Muscle of back (tissue), 13 donors: ENCODE results near the gene UFSP2. TPM values are rescaled to one million over a fixed set of nuclear protein-coding genes. Genes with fewer than 3 reads are reported as not detected.

Experiments used
- DNase-seq, 3 donors: peaks; one replicate each; pipeline versions ENCODE4 v3.0.0 to v3.0.0-alpha.2; 2013
- long read RNA-seq, 9 donors: transcript quantifications; one replicate each; lab custom pipeline, GENCODE V29; 2026
- polyA plus RNA-seq, 10 donors: library from polyadenylated mRNA; unstranded; fragments of 120-200 nt; gene quantifications; one replicate each; pipeline ENCODE4 v1.2.1, GENCODE V29; 2013; ENCODE audit not compliant: insufficient read length in 10 of 10

The UFSP2 gene, protein sequence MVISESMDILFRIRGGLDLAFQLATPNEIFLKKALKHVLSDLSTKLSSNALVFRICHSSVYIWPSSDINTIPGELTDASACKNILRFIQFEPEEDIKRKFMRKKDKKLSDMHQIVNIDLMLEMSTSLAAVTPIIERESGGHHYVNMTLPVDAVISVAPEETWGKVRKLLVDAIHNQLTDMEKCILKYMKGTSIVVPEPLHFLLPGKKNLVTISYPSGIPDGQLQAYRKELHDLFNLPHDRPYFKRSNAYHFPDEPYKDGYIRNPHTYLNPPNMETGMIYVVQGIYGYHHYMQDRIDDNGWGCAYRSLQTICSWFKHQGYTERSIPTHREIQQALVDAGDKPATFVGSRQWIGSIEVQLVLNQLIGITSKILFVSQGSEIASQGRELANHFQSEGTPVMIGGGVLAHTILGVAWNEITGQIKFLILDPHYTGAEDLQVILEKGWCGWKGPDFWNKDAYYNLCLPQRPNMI
- polyA plus RNA-seq: 10 to 100 TPM; 41.7 to 62.4 (median 49.5) TPM
- long read RNA-seq, donor 1, transcript UFSP2-201 (12 exons, 1,630 nt): major isoform, 17 of 27 reads
- long read RNA-seq, donor 1, partial matches to known transcripts: 9 of 27 reads
- long read RNA-seq, donor 1, other reads (novel, unspliced or antisense): 0 of 27 reads
- long read RNA-seq, donor 2, transcript UFSP2-201 (12 exons, 1,630 nt): major isoform, 7 of 13 reads
- long read RNA-seq, donor 2, partial matches to known transcripts: 5 of 13 reads
- long read RNA-seq, donor 2, other reads (novel, unspliced or antisense): 0 of 13 reads
- long read RNA-seq, donor 3: 0 reads
- long read RNA-seq, donor 4, transcript UFSP2-201 (12 exons, 1,630 nt): major isoform, 8 of 18 reads
- long read RNA-seq, donor 4, partial matches to known transcripts: 10 of 18 reads
- long read RNA-seq, donor 4, other reads (novel, unspliced or antisense): 0 of 18 reads
- long read RNA-seq, donor 5, transcript UFSP2-201 (12 exons, 1,630 nt): major isoform, 18 of 18 reads
- long read RNA-seq, donor 5, partial matches to known transcripts: 0 of 18 reads
- long read RNA-seq, donor 5, other reads (novel, unspliced or antisense): 0 of 18 reads
- long read RNA-seq, donor 6, transcript UFSP2-201 (12 exons, 1,630 nt): major isoform, 9 of 19 reads
- long read RNA-seq, donor 6, partial matches to known transcripts: 8 of 19 reads
- long read RNA-seq, donor 6, other reads (novel, unspliced or antisense): 0 of 19 reads
- long read RNA-seq, donor 7, transcript UFSP2-201 (12 exons, 1,630 nt): major isoform, 11 of 13 reads
- long read RNA-seq, donor 7, partial matches to known transcripts: 0 of 13 reads
- long read RNA-seq, donor 7, other reads (novel, unspliced or antisense): 0 of 13 reads
- long read RNA-seq, donor 8, transcript UFSP2-201 (12 exons, 1,630 nt): major isoform, 6 of 6 reads
- long read RNA-seq, donor 8, partial matches to known transcripts: 0 of 6 reads
- long read RNA-seq, donor 8, other reads (novel, unspliced or antisense): 0 of 6 reads
- long read RNA-seq, donor 9, partial matches to known transcripts: 0 of 1 reads
- long read RNA-seq, donor 9, other reads (novel, unspliced or antisense): 0 of 1 reads

DNA sequence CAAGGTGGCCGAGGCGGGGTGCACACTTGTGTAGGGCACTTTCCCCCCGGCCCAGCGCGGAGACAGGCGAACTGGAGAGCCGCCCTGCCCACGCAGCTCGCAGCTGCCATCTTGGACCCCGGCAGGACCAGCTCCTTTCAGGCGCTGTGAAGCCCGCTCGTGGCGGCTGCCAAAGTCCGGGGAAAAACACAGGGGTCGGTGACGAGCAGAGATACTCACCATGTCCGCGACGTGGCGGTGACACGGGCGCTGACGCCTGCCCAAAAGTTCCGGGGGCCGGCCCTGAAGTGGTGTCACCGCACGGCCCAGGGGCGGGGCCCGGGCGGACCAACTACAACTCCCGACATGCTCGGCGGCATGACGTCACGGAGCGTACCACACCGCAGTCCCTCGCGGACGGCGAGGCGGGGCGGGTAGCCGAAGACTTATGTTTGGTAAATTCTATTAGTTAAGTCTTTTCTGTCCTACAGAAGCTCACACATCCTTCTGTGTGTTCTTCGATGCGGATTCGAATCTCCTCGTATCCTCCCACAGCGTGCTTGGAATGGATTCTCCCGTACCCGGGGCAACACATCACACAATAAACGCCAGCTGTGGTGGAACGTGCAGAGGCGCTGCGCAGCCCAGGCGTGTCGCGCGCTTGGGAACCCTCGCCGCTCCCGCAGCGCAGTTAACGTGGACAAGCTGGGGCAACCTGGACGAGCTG lies at the start of gene UFSP2:
Gene UFSP2, minus strand, starts transcription at position 318 of the 706 bp plus-strand sequence. Its CDS starts 96 bp downstream, at position 222.
- peak; percentile 92 to 97 (median 95) for DNase-seq

DNA sequence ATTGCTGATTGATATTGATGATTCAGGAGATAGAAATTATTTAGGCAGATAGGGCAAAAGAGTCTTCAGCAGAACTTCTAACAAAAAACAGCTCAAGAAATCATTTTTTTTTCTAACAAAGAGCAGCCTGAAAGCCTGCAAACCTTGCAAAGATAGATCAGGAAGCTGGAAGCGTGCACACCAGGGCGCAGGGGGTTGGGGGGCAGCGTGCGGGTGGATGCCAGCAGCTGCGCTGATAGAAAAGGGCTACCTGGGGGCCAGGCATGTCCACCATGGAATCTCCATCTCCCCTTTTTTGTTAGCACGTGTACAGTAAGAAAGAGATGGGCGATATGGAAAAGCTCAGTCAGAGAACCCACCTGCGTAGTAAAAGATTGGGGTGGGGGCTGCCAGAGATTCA lies 47.5 kb upstream of the UFSP2 start:
- DNase-seq: no peak

DNA sequence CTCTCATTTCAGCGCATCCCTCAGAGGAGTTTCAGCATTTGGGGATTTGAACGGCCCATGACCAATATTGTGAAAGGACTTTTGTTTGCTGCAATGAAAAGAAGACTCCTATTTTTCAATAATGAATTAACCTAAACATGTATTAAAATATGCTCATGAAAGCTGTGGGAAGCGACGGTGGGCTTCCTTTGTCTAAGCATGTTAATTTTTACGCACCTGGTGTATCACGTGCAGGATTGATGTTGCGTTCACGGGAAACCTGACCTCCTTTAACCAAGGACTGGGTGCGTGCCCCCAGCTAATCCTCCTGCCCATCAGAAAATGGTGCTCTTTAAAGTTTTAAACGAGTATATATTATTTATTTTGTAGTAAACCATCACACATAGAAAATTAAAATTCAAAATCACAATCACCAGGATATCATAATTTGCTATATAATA lies 46.4 kb upstream of the UFSP2 start:
- no peak for DNase-seq

DNA sequence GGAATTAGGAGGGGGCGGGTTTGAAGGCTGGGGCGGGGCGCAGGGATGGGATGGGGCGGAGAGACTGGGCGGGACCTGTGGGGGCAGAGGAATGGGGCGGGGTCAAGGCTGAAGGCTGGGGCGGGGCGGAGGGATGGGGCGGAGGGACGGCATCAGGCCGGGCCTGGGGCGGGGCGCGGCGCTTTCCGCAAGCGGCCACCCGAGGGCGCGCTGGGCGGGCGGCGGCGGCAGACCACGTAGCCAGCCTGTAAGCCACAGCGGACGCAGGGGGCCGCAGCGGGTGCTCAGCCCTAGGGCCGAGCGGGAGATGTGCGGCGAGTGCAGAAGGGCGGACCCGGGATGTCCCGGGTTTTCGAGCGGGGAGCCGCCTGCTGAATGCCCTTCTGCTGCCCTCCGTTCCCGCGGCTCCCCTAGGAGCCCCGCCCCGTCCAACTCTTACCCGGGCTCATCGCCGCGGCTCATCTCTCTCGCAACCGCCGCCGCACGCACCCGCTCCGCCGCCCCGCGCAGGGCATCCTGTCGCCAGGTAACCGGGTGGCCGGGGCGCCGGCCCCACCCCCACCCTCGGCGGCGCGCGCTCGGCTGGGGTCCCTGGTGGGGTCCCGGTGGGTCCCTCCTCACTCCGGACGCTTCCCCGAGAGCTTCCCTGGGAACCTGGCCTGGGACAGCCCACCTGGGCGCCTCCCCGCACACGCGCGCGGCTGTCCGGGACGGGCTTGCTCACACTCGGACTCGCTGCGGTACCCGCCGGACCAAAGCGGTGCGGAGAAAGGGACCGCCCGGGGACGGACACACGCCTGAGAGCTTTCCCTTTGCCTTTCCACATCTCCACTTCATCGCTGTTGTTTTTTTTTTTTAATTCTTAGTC lies 45.7 kb upstream of the UFSP2 start, which contains the start of gene CCDC110:
Gene CCDC110, minus strand, starts transcription at position 499 of the 868 bp plus-strand sequence. Its CDS starts 50 bp downstream, at position 449.
- peak; percentile 92 to 95 (median 94) for DNase-seq

DNA sequence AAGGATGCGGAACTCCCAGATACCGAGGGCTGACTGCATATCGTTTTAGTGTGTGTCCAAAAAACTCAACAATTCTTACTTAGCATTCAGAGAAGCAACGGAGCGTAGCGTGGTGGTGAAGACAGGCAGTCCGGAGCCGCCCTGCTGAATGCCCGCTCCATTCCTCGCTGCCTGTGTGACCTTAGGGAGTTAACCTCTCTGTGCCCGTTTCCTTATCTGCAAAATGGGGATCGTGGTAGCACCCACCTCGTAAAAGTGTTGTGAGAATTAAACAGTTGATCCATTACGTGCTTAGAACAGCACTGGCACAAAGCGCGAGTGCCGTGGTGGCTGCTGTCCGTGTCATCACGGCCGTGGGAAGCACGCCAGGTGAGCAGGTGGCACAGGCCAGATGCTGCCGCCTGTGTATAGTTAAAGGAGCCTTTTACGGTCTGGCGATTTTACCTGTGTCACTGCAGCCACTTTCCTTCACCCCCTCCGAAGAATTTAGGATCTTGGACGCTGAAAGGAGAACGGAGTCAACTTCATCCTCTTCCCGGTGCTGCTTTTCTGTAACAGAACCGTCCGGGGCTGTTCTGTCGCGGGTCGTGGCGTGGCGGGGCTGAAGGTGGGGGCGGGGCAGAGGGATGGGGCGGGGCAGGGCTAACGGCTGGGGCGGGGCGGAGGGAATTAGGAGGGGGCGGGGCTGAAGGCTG lies 44.9 kb upstream of the UFSP2 start:
- peak in 2 of 3 donors; percentile 54 to 80 for DNase-seq

DNA sequence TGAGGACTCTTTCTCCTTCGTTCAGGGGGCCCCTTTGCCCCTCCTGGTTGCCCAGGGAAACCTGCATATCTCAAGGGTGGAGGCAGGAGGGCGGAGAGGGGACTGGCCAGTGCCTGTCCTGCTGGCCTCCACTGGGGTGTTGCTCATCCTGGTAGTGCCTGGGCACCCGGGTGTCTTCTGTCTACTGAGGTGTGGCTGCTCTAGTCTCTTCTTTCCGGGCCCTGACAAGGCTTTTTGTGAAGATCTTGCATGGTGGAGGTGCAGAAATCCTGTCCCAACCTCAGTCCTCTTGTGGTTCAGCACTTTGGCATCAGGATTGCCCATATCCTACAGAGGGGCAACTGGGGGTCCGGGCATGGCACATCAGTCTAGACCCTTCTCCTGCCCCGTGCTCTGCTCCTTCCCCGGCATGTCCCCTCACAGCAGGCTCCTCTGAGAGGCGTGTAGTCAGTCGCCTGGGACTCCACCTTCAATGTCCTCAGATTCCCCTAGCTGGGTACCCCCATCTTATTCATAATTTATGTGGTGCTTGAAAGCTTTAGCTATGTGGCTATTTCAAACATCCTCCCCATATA lies 43.9 kb upstream of the UFSP2 start:
- no peak for DNase-seq

DNA sequence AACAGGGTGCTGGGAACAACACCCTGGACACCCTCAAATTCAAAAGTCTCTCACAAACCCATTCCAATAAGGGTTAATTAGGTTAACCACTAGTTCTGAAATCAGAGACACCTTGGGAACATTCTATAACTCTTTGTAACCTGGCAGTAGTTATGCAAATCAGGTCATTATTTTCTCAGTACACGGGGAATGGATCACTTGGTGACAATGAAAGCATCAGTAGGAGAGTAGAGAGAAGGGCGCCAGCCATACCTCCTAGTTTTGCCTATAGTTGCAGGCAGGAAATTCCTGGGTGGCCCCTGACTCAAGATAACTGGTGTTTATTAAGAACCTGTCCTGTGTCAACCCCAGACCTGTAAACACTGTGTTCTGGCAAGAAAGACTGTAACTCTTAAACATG lies 43.2 kb upstream of the UFSP2 start:
- no peak for DNase-seq

DNA sequence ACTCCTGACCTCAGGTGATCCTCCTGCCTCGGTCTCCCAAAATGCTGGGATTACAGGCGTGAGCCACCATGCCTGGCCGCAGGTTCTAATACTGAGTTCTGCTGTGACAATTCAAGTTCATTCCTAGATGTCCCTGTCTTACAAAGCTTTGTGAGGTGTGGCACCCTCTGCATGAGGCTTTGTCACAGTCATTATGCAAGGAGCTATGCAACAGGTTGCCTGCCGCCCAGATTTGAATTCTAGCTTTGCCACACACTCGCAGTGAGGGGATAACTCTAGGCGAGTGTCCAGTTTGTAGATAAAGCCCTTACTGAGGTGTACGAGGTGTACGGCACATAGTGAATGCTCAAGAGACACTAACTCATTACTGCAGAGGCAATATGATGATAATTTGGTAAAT lies 42.2 kb upstream of the UFSP2 start:
- DNase-seq: no peak

DNA sequence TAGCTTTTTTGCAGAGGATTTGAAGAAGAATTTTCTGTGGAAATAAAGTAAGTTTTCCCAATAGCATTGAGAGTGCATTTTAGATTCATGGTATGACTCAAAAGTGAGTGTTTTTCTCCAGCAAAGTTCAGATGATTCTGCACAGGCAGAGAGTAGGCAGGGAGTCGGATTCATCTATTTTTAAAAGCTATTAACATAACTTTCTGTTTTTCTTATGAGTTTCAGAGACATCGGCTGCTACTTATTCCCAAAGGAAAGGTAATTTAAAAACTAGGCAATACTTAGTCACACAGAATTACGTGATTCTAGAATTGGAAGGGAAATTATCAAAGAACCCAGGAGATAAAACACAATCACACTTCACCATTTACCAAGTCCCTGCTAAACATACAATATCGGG lies 41.3 kb upstream of the UFSP2 start:
- no peak for DNase-seq

DNA sequence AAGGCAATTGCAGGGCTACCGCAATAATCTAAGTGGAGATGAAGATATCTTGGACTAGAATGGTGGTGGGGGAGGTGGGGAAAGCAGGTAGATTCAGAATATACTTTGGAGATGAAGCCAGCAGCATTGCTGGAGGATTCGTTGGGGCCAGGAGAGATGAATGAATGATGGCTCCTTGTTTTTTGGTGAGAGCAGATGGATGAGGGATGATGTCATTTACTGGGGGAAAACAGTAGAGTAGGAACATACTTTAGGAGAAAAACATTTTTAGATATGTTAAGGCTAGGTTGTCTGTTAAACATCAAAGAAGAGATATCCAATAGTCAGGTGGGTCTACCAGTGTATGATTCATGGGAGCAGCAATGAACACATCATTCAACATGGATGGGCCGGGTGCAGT lies 39.9 kb upstream of the UFSP2 start:
- DNase-seq: no peak

DNA sequence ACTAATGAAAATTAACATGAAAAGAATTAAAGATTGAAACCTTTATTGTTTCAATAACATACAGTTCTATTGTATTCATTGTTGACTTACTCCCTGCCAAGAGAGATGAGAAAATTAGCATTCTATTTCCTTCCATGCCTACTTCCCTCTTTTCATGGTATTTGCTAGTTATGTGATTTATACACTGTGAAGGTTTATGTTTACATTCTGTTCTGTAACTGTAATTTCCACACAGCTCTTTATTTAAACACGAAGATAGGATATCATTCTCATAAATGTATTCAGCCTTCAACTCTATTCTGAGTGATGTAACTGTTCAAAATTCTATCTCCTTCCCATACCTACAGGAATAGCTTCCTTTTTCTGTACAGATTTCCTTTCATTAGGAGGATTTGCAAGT lies 39.1 kb upstream of the UFSP2 start:
- DNase-seq: no peak

DNA sequence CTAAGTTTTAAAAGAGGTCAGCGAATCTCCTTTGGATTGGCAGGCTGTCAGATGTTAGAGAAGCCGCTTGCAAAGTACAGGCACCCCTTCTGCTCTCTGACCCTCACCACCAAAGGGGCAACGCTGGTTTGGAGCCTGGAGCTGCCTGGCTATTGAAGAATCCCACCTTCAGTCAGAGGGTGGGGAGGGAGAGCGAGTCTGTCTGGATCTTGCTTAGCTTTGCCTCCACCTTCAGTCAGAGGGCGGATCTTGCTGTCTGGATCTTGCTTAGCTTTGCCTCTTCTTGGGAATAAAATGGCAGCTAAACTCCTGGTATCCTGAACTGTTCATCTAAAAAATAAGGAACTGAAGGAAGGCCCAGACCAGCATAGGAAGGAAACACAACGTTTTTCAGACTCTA lies 38.4 kb upstream of the UFSP2 start:
- DNase-seq: no peak

DNA sequence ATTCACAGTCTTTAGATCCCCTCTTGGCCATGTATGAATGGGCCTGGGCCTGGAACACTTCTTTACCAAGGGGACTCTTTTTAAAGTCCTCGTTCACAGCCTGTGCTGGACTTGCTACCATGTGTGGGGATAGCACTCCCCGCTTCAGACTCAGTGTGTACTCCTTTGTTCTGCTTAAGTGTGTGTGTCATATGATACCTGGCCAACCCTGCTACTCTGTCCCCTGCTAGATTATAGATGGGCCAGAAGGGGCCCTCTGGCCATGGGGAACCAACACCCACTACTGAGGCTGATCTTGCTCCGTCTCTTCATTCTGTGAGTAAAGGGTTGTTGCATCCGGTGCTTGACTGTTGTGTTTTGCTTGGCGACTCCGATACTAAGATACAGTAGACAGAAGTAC lies 37.8 kb upstream of the UFSP2 start:
- no peak for DNase-seq

DNA sequence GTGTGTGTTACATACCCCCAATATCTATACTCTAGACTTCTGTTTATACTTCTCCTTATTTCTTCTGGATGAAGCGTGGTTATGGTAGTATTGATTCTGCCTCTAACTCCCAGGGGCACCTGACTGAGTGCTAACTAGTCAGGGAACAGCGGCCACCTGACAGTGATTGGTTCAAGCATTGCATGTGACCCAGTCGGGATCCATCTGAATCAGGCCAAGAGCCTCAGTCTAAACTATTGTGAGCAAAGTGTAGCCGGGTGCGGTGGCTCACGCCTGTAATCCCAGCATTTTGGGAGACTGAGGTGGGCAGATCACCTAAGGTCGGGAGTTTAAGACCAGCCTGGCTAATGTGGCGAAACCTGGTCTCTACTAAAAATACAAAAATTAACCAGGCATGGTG lies 35.8 kb upstream of the UFSP2 start:
- DNase-seq: no peak

DNA sequence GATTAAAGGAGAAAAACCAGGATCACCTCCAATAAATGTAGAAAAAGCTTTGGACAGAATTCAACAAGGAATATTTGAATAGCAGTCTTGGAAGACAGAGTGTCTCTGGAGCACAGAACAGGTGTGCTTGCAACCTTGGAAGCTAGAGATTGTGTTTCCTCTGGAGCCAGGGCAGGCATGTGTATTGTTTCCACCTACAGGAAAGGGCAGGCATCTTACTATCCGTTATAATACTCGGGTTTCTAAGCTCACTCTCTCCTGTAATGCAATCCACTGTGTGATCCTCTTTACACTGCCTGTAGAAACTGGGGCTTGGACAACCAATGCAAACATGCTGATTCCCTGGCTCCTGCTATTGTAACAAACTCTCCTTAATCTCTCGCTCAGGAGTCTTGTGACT lies 31.4 kb upstream of the UFSP2 start:
- no peak for DNase-seq

DNA sequence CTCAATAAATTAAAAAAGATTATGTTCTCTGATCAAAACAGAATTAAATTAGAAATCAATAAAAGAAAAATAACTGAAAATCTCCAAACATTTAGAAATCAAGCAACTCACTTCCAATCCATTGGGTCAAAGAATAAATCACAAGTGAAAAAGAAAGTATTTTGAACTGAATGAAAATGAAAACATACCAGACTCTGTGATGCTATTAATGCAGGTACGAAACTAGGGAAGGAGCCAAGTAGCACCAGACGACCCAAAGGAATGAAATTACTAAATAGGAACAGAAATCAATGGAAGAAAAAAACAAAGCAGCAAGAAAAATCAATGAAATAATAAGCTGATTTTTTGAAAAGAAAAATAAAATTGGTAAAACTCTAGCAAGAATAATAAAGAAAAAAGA lies 30.4 kb upstream of the UFSP2 start:
- no peak for DNase-seq

DNA sequence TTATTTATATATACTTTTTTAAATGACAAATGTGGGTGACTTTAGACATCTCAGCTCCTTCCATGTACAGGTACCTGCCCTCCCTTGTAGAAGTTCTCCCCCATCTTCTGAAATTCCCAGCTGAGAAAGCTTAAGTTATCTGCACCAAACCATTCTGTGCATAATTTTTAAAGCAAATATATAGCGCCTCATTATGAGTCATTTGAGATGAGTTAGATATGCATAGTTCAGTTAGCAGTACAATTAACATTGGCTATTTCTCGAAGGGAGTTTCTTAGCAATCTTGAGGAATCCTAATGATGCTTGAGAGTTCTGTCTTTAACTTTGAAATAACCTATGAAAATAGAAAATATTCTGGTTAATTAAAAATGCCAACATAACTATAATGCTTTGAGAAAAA lies 19.4 kb upstream of the UFSP2 start:
- no peak for DNase-seq

DNA sequence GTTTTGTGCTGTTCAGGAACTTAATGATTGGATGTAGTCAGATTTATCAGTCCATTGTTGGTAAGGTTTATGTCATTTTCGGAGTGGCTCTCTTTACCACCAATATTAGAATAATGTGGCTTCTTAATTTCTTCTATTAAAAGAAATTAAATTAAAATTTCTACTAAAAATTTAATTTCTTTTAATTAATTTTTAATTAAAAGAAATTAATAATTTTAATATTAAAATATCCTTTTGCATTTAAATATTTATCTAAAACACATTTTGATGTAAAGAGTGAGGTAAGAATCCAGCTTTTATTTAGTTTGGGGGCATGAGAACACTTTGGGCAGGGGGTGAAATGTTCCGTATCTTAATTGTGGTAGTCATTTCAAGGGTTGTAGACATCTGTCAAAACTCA lies 15.7 kb upstream of the UFSP2 start:
- no peak for DNase-seq
